ENCODE data around the gene TSEN54. TPM values are rescaled to one million over a fixed set of nuclear protein-coding genes. Genes with fewer than 3 reads are reported as not detected.

Gene TSEN54
- total RNA-seq, 4 donors from 2014 or later, result 15.8 to 26.5 (median 17.1) TPM

GRCh38 chr17:75526555-75527270, 10.4 kb downstream of the TSEN54 start:
- Histone ChIP-seq H3K9me3 (no peaks in the 10 kb centered on the region), H3K36me3 (peaks cover 0 to 8% of the 10 kb centered on the region in 2 donors), H3K4me1 (peaks cover 0 to 26% (median 7%) of the 10 kb centered on the region in 3 donors), H3K27ac (peak overlapping the region in 1 of 4 donors; percentile 79), H3K27me3 (no peaks in the 10 kb centered on the region), H3K4me3 (peak overlapping the region in 1 of 2 donors; percentile 76)
- TF ChIP-seq EP300 (IDR thresholded peaks at IDR 0.05) (no peak), POLR2A (IDR thresholded peaks at IDR 0.05) (no peak), CTCF (IDR thresholded peaks at IDR 0.05) (no peak), POLR2AphosphoS5 (IDR thresholded peaks at IDR 0.05) (no peak)
- no peak for ATAC-seq
- WGBS, 2 donors (ENCODE audit: low coverage in 1 of 2), result 80% methylated on average over 6 of the region's 13 CpGs; no CpG with 5 or more reads in 1 of the 2 donors

GRCh38 chr17:75530837-75531720, 14.8 kb downstream of the TSEN54 start:
- H3K27me3 ChIP-seq, result no peaks in the 10 kb centered on the region
- TF ChIP-seq POLR2AphosphoS5 (IDR thresholded peaks at IDR 0.05) (no peak), POLR2A (IDR thresholded peaks at IDR 0.05) (no peak), CTCF (IDR thresholded peaks at IDR 0.05) (no peak), EP300 (IDR thresholded peaks at IDR 0.05) (no peak)
- H3K9me3 ChIP-seq, result no peaks in the 10 kb centered on the region
- no peaks in the 10 kb centered on the region for H3K36me3 ChIP-seq
- 100% methylated on average over 4 of the region's 19 CpGs; no CpG with 5 or more reads in 1 of the 2 donors for WGBS, 2 donors (ENCODE audit: low coverage in 1 of 2)
- no peak overlapping the region for H3K4me3 ChIP-seq
- no peak for ATAC-seq
- H3K27ac ChIP-seq, result no peak overlapping the region
- peaks cover 0 to 8% (median 4%) of the 10 kb centered on the region in 3 donors for H3K4me1 ChIP-seq

GRCh38 chr17:75531721-75532072, 15.4 kb downstream of the TSEN54 start:
- no peak overlapping the region for H3K4me3 ChIP-seq
- no peak for ATAC-seq

GRCh38 chr17:75535119-75535537, 18.8 kb downstream of the TSEN54 start:
- H3K4me1 ChIP-seq, result no peaks in the 10 kb centered on the region

More at GRCh38 chr17:75531721-75532072, 15.4 kb downstream of the TSEN54 start:
- Histone ChIP-seq H3K27me3 (no peaks in the 10 kb centered on the region), H3K4me1 (peaks cover 0 to 2% (median 0%) of the 10 kb centered on the region in 3 donors), H3K36me3 (no peaks in the 10 kb centered on the region), H3K27ac (no peak overlapping the region), H3K9me3 (no peaks in the 10 kb centered on the region)
- 80% methylated on average over 1 of the region's 7 CpGs; no CpG with 5 or more reads in 1 of the 2 donors for WGBS, 2 donors (ENCODE audit: low coverage in 1 of 2)
- TF ChIP-seq EP300 (IDR thresholded peaks at IDR 0.05), result no peak
- no peak for TF ChIP-seq CTCF (IDR thresholded peaks at IDR 0.05)
- TF ChIP-seq POLR2AphosphoS5 (IDR thresholded peaks at IDR 0.05), result no peak
- TF ChIP-seq POLR2A (IDR thresholded peaks at IDR 0.05), result no peak

More at GRCh38 chr17:75535119-75535537, 18.8 kb downstream of the TSEN54 start:
- Histone ChIP-seq H3K27ac (no peak overlapping the region), H3K36me3 (no peaks in the 10 kb centered on the region), H3K9me3 (no peaks in the 10 kb centered on the region), H3K27me3 (no peaks in the 10 kb centered on the region), H3K4me3 (no peak overlapping the region)
- no peak for TF ChIP-seq CTCF (IDR thresholded peaks at IDR 0.05)
- TF ChIP-seq POLR2AphosphoS5 (IDR thresholded peaks at IDR 0.05), result no peak
- TF ChIP-seq EP300 (IDR thresholded peaks at IDR 0.05), result no peak
- TF ChIP-seq POLR2A (IDR thresholded peaks at IDR 0.05), result no peak
- ATAC-seq, result no peak
- WGBS, 2 donors (ENCODE audit: low coverage in 1 of 2), result 79 to 80% methylated on average over 2 to 10 of the region's 15 CpGs
